Fibroblast of skin of abdomen (primary cell): ENCODE data around the gene PSKH1.

ENCODE experiments used
- DNase-seq: peaks from one replicate; pipeline ENCODE4 v3.0.0-alpha.2; 2013

The PSKH1 gene

GRCh38 chr16:67942200-67942509, 49.1 kb downstream of the PSKH1 start:
- no peak for DNase-seq

DNA sequence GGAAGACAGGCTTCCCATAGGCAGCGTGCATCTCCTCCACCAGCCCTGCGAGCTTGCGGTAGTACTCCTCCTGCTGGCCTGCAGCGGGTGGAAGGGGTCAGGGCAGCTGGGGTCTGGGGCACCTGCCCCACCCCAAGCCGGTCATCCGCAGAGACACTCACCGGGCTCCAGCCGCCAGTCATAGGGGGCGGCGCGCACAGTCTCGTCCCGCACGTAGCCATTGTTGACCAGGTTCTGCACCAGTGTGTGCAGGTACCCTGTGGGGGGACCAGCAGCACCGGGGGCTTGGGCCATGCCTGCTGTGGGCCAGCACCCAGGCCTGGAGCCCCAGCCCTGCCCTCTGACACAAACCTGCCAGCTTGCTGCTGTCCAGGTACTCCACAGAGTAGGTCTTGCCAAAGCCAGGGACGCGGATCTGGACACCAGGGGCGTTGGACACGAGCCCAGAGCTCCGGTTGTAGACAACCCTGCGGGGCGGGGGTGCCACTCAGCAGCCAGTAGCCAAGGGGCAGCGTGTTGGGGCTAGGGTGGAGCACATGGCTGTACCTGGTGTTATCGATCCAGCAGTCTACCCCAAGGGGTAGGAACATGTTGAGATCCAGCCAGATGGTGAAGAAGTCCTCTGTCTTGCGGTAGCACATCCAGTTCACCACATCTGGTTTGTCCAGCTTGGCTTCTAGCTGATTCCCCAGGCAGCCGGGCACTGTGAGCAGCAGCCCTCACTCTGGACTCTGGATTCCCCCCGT, 49.6 kb downstream of the PSKH1 start:
- DNase-seq, result no peak

- no peak for DNase-seq
Observed at GRCh38 chr16:67943256-67943618, 50.2 kb downstream of the PSKH1 start.

DNA sequence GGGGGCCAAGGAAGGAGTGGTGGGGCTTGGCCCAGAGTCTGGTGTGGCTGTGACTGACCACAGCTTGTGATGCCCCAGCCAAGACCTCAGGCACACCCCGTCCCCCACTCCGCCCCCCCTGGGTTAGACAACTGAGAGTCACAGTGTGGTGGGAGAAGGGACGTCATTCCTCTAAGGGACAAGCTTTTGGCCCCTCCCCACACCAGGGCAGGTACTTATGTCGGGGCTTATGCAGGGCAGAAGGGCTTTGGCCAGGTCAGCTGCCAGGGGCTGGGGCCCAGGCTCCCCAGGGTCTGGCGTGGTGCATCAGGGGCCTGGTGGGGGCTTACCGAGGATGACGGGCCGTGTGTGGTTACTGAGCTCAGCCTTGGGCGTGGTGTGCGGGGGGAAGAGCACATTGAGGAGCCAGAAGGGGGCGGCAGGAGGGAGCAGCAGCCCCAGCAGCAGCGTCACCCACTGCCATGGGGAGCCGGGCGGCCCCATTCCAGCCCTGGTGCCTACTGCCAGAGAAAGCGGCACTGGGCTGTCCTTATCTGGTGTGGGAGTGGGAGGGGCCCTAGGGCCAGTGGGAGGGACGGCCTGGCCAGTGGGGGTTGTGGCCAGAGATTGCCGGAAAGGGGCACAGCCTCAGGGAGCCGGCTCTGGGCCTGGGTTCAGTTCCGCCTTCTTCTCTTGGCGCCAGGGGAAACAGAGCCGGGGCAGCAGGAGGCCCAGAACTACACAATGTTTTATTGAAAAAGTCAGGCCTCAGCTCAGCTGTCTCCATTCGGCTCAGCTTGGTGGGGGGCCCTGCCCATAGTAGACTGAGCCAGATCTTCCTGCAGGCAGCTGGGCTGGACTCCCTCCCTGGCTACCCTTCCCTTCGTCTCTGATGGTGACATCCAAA, 50.8 kb downstream of the PSKH1 start, which contains the start of gene LCAT:
Gene LCAT (minus strand): TSS at position 502 of the 886 bp plus-strand sequence. CDS start 19 bp downstream, at position 483.
- no peak for DNase-seq

DNA sequence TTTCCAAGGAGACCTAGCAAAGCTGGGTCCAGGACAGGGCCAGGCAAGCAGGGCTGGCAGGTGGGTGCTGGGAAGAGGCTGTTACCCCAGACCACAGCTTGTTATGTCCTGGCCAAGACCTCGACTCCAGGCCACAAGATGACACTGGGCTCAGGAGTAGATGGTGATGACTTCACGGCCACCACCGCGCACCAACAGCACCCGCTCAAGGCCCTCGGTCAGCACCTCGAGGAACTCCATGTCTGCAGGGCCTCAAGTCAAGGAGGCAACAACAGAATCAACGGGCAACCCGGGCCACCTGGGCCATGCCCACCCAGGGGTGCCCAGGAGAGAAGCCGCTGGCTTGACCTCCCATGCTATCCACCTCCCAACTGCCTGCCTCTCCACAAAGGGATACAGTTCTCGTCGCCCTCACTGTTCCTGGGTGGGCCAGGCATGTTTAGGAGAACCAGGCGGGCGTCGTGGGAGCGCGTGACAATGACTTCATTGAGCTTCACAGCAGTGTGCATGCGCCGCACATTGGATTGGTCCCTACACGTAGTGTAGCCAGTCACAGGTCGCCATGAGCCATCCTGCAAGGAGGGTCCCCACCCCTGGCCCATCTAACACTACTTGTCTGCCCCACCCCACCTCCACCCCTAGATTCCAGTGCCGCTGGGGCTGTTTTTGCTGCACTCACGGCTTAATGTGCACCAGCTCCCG, 51.8 kb downstream of the PSKH1 start:
- no peak for DNase-seq

DNA sequence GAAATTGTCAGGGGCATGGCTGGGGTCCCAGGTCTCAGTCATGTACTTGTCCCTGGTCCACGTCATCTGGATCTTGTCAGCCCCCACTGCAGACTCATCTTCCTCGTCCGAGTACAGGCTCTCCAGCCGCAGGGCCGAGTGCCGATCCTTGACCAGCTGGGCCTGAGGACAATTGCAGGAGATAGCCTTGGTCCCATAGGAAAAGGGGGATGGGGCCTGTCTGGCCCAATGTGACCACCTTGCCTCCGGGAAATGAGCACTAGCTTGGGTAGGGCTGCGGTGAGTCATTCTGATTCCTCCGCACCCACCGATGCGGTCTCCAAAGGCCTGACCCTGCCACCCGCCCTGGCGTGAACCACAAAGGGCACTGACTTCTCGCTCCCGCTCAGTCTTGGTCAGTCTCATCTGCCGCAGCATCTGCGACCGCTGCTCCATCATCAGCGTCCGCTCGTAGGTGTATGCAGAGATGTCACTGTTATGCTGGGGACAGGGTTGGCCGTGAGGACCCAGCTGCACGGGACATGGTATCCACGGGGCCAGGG, 52.4 kb downstream of the PSKH1 start:
- DNase-seq, result no peak

DNA sequence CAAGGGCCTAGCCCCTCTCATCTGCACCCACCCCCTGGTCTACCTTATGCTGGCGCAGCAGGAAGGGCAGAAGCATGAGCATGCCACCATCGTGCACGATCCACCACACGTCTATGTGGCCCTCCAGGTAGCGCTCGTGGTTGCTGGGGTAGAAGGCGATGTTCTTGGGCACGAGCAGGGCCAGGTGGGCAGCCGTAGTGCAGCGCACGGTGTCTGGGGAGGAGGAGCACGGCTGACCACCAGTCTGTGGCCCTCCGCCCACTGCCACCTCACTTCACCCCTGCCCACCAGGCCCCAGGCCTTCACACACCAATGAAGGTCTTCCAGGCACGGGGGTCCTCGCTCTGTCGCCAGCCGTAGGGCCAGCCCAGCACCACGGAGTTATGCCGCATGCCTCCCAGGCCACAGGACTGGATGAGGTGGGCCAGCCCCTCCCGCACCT, 53.1 kb downstream of the PSKH1 start:
- DNase-seq, result no peak

GRCh38 chr16:67946966-67947558, 54.0 kb downstream of the PSKH1 start:
- no peak for DNase-seq

- DNase-seq, result no peak
Observed at GRCh38 chr16:67948015-67948414, 55.0 kb downstream of the PSKH1 start.

DNA sequence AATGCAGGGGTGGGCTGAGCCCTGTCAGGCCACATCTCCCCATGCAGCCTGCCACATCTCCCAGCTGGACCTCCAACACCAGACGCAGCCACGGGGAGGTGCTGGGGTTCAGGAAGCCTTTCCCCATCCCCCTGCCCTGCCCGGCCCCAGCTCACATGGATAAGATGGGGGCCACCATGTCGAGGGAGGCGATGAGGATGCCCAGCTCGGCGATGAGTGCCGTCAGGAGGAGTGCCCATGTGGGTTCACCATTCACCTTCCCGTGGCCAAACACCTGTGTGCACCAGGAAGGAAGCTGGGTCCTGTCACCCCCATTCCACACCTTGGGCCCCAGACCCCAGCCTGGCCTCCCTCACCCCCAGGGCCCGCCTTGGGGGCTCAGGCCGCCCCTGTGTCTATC, 56.6 kb downstream of the PSKH1 start:
- no peak for DNase-seq

DNA sequence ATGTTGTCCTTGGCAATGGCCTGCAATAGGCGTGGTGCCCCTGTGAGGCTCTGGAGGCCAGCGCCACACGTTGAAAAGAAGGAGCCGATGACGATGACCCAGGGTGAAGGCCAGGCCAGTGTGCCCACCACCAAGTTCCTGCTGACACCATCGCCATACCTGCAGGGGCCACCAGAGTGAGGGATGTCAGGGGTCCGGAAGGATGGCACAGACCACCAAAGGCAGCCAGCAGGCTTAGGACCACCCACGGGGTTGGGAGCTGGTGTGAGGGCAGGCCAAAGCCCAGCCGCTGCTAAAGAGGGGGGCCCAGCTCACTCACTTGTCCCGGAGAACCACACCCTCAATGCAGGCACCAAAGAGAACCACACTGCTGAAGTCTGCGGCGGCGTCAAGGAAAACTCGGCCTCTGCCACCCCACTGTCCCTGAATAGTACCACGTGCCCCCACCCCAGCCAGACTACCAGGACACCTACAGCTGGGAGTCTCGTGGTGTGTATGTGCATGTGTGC, 57.3 kb downstream of the PSKH1 start:
- DNase-seq, result no peak

GRCh38 chr16:67951485-67951884, 58.4 kb downstream of the PSKH1 start:
- DNase-seq, result no peak

DNA sequence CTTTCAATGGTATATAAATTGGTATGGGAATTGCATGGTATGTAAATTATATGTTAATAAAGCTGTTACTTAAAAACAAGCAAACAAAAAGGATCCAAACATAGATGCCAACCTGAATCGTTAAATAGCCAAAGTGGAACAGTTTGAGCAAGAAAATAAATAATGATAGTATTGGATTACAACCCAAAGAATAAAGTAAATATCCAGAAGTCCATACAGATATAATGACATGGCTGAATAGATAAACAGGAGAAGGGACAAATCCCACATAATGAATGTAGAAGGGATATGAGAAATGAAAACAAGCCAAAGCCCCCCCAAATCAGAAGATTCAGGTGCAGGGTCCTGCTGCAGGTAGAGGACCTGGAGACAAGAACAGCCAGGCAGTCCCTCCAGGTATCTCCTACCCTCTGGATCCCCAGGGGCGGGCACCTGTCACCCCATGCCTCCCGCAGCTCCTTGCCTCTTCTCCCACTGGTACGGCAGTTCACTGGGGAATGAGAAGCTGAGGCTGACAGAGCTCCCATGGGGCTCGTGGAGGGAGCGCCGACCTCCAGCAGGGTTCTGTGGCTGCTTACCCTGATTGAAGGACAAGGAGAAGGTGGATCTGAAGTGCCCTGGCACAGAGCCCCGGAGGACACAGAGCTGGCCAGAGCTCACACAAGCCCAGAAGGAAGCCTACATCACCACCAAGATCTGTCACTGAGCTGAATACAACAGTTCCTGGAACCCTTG, 60.8 kb downstream of the PSKH1 start:
- no peak for DNase-seq

DNA sequence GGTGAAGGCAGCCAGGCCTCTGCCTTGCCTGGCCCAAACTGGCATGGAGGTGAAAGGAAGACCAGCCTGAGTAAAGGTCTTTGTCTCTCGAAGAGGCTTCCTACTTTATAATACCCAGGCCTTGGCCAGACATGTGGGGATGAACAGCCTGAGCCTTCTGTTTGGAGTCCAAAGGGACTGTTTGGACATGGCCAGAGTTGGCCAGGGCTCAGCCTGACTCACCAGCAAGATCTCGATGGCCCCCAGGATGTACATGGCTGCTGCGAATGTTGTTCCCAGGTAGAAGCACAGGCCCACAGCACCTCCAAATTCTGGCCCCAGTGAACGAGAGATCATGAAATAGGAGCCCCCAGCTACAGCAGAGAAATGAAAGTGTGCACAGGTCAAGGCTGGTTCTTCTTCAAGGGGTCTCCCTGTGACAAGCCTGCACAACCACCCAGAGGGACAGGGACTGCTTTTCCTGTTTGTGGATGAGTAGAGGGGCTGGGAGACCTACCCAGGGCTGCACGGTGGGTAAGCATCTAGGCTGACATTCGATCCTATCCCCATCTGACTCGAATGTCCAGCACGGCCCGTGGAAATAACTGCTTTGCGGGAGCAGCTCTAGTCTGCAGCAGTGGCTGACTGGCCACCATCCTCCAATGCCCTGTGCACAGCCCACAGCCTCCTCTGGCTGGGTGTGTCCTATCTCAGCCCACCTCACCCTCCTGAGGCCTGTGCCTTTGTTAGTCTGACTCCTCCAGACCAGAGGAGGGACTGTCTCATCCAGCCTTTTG, 61.6 kb downstream of the PSKH1 start:
- no peak for DNase-seq

GRCh38 chr16:67957622-67958021, 64.6 kb downstream of the PSKH1 start:
- DNase-seq, result no peak

DNA sequence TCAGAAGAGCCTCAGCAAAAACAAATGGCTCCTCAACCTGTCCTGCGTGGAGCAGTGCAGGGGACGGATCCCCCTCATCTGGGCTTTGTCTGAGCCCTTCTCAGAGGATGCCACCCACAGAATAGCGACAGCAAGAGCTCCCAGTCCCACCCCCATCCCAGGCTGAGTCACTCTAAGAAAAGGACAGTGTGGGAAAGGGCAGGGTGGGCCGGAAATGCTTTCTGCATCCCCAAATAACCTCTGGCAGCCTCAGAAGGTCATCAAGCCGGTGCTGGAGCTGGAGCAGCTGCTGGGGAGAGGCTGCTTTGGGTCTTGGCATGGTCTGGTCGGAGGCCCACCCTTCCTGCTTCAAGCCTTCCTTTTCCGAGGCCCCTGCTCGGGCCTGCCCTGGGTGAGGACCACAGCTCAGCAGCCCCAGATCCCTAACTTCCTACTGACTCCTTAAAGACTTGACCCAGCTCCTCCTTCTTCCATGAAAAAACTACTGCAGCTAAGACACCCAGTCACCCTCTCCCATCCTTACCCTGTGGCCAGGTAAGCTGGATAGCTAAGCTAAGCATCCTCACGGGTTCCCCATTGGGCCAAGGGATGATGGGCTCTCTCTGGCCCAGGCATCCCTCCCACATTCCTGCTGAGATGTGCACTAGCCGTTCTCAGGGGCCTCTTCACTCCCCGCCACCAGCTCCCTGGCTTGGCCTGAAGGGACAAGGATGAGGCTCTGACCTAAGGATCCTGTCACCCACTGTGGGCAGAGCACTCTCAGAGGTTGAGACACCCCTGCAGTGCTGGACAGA, 66.7 kb downstream of the PSKH1 start:
- no peak for DNase-seq

GRCh38 chr16:67961551-67961957, 68.5 kb downstream of the PSKH1 start:
- no peak for DNase-seq

DNA sequence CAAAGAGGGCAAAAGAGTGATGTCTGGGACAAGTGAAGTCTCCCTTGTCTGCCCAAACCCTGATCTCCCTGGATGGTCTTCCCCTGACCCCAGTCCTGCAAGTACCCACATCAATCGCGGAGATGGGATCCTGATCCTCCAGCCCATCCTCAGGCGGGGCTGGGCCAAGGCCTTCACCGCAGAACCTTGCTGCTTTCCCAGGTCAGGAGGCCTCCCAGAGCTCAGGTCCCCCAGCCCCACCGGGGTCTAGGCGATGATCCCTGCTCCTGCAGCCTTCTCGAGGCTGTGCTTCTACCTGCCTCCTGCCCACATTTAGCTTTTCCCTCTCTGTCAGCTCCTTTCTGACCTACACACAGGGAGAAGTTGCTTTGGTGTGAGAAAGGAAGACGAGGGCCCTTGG, 69.1 kb downstream of the PSKH1 start:
- no peak for DNase-seq

GRCh38 chr16:67963292-67963661, 70.2 kb downstream of the PSKH1 start:
- no peak for DNase-seq
